ENCODE data around the gene LUZP2.

Gene LUZP2

DNA sequence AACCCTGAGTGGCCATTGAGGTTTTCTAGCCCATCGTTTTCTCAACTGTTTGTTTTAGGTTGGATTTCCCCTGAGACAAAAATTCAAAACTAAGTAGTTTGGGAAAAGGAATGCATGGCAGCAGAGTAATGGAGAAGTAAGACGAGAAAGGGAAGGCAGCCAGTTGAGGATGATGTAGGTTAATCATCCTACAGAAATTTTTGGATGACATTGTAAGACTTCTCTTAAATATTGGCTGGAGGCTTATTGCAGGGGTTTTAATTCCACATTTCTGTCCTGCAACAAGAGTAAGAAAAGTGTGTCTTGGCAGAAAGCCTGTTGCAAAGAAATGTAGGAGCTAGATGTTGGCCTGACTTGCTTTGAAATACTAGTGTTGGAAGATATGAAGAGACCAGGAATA, 308.8 kb downstream of the LUZP2 start:
- no peaks in the 10 kb centered on the region for H3K4me1 ChIP-seq (ENCODE audit: control insufficient read depth in 1 of 2, insufficient read depth in 1 of 2, low read depth in 1 of 2, low read length in 1 of 2)
- H3K4me3 ChIP-seq (ENCODE audit: low read depth in 1 of 2, low read length in 1 of 2) = no peak overlapping the region
- no peaks in the 10 kb centered on the region for H3K27me3 ChIP-seq
- no peaks in the 10 kb centered on the region for H3K36me3 ChIP-seq
- TF ChIP-seq, protein P1, sequence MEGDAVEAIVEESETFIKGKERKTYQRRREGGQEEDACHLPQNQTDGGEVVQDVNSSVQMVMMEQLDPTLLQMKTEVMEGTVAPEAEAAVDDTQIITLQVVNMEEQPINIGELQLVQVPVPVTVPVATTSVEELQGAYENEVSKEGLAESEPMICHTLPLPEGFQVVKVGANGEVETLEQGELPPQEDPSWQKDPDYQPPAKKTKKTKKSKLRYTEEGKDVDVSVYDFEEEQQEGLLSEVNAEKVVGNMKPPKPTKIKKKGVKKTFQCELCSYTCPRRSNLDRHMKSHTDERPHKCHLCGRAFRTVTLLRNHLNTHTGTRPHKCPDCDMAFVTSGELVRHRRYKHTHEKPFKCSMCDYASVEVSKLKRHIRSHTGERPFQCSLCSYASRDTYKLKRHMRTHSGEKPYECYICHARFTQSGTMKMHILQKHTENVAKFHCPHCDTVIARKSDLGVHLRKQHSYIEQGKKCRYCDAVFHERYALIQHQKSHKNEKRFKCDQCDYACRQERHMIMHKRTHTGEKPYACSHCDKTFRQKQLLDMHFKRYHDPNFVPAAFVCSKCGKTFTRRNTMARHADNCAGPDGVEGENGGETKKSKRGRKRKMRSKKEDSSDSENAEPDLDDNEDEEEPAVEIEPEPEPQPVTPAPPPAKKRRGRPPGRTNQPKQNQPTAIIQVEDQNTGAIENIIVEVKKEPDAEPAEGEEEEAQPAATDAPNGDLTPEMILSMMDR (IDR thresholded peaks at IDR 0.05) = no peak
- no peaks in the 10 kb centered on the region for H3K9me3 ChIP-seq
- H3K27ac ChIP-seq = no peak overlapping the region

DNA sequence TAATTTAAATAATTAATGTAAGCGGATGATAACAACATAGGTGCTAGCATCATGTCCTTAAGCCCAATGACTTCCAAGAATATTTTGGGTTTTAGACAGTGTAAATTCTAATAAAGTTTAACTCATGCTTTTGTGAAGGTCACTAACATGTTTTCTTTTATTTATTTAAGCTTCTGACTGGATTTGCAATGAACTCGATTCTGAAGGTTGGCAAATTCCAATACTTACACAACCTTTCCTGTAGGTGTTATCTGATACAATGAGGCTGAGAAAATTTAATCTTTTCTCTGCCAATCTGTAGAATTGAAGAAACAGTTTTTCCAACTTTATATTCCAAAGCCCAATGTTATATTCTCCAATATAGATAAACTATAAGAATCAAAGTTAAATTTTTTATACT, 311.3 kb downstream of the LUZP2 start:
- Histone ChIP-seq H3K4me3 (ENCODE audit: low read depth in 1 of 2, low read length in 1 of 2) (no peak overlapping the region), H3K27ac (no peak overlapping the region), H3K4me1 (ENCODE audit: control insufficient read depth in 1 of 2, insufficient read depth in 1 of 2, low read depth in 1 of 2, low read length in 1 of 2) (no peaks in the 10 kb centered on the region), H3K36me3 (no peaks in the 10 kb centered on the region), H3K27me3 (no peaks in the 10 kb centered on the region), H3K9me3 (no peaks in the 10 kb centered on the region)
- TF ChIP-seq, protein P1 (IDR thresholded peaks at IDR 0.05) = no peak

DNA sequence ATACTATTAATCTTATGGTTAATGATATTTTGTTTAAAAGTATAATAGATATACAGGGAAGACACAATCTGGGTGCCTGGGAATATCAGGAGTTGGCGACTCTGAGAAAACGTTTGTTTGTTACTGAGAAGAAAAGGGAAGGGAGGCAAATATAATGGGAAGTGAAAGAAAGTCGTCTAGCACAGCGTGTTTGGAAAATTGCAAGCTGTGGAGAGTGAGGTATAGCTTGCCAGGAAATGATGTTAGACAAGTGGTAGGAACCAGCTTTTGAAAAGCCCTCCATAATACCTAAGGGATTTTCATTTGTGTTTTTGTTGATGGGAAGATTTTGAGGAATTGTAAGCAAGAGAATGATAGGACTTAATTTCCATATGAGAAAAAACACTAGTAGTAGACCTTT, 322.2 kb downstream of the LUZP2 start:
- Histone ChIP-seq H3K27ac (no peak overlapping the region), H3K9me3 (no peaks in the 10 kb centered on the region), H3K36me3 (no peaks in the 10 kb centered on the region), H3K4me3 (ENCODE audit: low read depth in 1 of 2, low read length in 1 of 2) (no peak overlapping the region), H3K27me3 (no peaks in the 10 kb centered on the region), H3K4me1 (ENCODE audit: control insufficient read depth in 1 of 2, insufficient read depth in 1 of 2, low read depth in 1 of 2, low read length in 1 of 2) (no peaks in the 10 kb centered on the region)
- TF ChIP-seq, protein P1 (IDR thresholded peaks at IDR 0.05) = no peak

DNA sequence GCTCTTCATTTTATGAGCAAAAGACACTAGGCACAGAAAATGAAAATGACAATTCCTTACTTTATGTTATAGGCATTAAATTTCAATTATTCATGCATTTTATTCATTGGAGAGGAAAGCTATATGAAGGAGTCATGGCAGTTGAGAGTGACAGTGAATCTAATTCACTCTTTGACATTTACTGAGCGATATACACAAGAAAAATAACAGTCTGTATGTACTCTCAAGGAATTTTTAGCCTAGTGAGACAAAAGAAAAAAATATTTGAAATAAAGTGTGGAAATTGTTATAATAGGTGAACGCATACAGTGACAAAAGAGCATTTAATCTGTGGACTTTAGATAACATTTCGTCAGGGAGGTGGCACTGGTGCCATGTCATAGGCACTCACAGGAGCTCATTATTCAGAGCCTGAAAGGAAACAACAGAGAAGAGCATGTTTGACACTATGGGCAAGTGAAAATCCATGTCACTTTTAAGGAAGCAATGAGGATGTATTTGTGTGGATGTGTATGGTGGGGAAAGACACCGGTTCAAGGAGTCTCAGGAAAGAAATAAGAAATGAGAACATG, 323.1 kb downstream of the LUZP2 start:
- Histone ChIP-seq H3K4me1 (ENCODE audit: control insufficient read depth in 1 of 2, insufficient read depth in 1 of 2, low read depth in 1 of 2, low read length in 1 of 2) (no peaks in the 10 kb centered on the region), H3K9me3 (no peaks in the 10 kb centered on the region), H3K36me3 (no peaks in the 10 kb centered on the region), H3K27me3 (no peaks in the 10 kb centered on the region), H3K27ac (no peak overlapping the region), H3K4me3 (ENCODE audit: low read depth in 1 of 2, low read length in 1 of 2) (no peak overlapping the region)
- TF ChIP-seq, protein P1 (IDR thresholded peaks at IDR 0.05) = no peak

DNA sequence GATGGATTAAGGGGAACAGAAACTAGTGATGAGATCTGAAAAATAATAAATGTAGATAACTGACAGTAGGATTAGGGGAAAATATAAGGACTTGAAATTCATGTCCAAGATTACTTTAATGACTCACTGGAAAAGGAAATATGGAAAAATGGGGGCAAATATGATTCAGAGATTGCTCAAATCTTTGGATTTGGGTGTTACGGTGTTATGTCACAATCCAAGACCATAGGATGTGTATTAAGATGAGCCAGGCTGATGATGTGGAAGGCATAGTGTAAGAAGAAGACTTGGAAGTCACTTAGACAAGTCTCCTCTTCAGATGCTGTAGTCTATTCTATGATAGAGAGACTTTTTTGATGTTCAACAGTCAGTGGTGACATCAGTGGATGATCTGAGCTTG, 323.7 kb downstream of the LUZP2 start:
- no peaks in the 10 kb centered on the region for H3K4me1 ChIP-seq (ENCODE audit: control insufficient read depth in 1 of 2, insufficient read depth in 1 of 2, low read depth in 1 of 2, low read length in 1 of 2)

More for the DNA sequence above, 323.7 kb downstream of the LUZP2 start:
- TF ChIP-seq, protein P1 (IDR thresholded peaks at IDR 0.05) = no peak
- Histone ChIP-seq H3K9me3 (no peaks in the 10 kb centered on the region), H3K27ac (no peak overlapping the region), H3K4me3 (ENCODE audit: low read depth in 1 of 2, low read length in 1 of 2) (no peak overlapping the region), H3K36me3 (no peaks in the 10 kb centered on the region), H3K27me3 (no peaks in the 10 kb centered on the region)

Data from neutrophil (primary cell).